Measurements from ENCODE around the gene DENND4A. TPM values are rescaled to one million over a fixed set of nuclear protein-coding genes. Genes with fewer than 3 reads are reported as not detected.
"Not testable (repeated sequence)": the region's sequence is repeated elsewhere in the genome, so short reads cannot be mapped to it uniquely, and the experiment has no call there.

DENND4A gene
- total RNA-seq, 2 experiments from 2014 or later = 39.9 to 41.3 TPM

GRCh38 chr15:65743637-65744252, 48.3 kb downstream of the DENND4A start:
- H3K9me3 Mint-ChIP-seq = no peaks in the 10 kb centered on the region
- H3K27me3 Mint-ChIP-seq = no peaks in the 10 kb centered on the region
- peaks cover 7% of the 10 kb centered on the region for H3K36me3 Mint-ChIP-seq
- ChIA-PET POLR2A (no interaction called here), CTCF (no interaction called here)
- H3K4me1 Mint-ChIP-seq (ENCODE audit: low read depth) = peaks cover 5% of the 10 kb centered on the region
- intact Hi-C loops (cut with micrococcal nuclease) = no loop called here
- no peak overlapping the region for H3K4me3 Mint-ChIP-seq
- no peak for DNase-seq
- no peak overlapping the region for H3K27ac Mint-ChIP-seq

GRCh38 chr15:65740148-65740547, 51.9 kb downstream of the DENND4A start:
- Mint-ChIP-seq H3K4me3 (no peak overlapping the region), H3K9me3 (no peaks in the 10 kb centered on the region), H3K27me3 (no peaks in the 10 kb centered on the region), H3K36me3 (peaks cover 20% of the 10 kb centered on the region), H3K27ac (no peak overlapping the region), H3K4me1 (ENCODE audit: low read depth) (peaks cover 5% of the 10 kb centered on the region)
- ChIA-PET CTCF (interaction anchor here (1.2 kb wide), 1 partner anchor 23 kb away, joined by 3 read pairs; no protein-coding TSS in a partner anchor), POLR2A (no interaction called here)
- intact Hi-C loops (cut with micrococcal nuclease) = no loop called here
- no peak for DNase-seq

- H3K36me3 Mint-ChIP-seq = peaks cover 22% of the 10 kb centered on the region
- H3K27ac Mint-ChIP-seq = no peak overlapping the region
- ChIA-PET POLR2A (no interaction called here), CTCF (interaction anchor here (0.7 to 1.2 kb wide), 2 partner anchors 10 to 24 kb away, joined by 3 read pairs; no protein-coding TSS in a partner anchor)
- DNase-seq = no peak
- H3K4me1 Mint-ChIP-seq (ENCODE audit: low read depth) = no peaks in the 10 kb centered on the region
- H3K9me3 Mint-ChIP-seq = no peaks in the 10 kb centered on the region
- no peaks in the 10 kb centered on the region for H3K27me3 Mint-ChIP-seq
- H3K4me3 Mint-ChIP-seq = no peak overlapping the region
- intact Hi-C loops (cut with micrococcal nuclease) = no loop called here
Observed at GRCh38 chr15:65738649-65739048, 53.4 kb downstream of the DENND4A start.

- H3K9me3 Mint-ChIP-seq; H3K27me3 Mint-ChIP-seq; intact Hi-C loops (cut with micrococcal nuclease); H3K4me1 Mint-ChIP-seq (ENCODE audit: low read depth); H3K4me3 Mint-ChIP-seq; H3K27ac Mint-ChIP-seq; DNase-seq; POLR2A ChIA-PET; CTCF ChIA-PET: not testable (repeated sequence)
- peaks cover 27% of the 10 kb centered on the region for H3K36me3 Mint-ChIP-seq
Observed at GRCh38 chr15:65733599-65733998, 58.5 kb downstream of the DENND4A start.

DNA sequence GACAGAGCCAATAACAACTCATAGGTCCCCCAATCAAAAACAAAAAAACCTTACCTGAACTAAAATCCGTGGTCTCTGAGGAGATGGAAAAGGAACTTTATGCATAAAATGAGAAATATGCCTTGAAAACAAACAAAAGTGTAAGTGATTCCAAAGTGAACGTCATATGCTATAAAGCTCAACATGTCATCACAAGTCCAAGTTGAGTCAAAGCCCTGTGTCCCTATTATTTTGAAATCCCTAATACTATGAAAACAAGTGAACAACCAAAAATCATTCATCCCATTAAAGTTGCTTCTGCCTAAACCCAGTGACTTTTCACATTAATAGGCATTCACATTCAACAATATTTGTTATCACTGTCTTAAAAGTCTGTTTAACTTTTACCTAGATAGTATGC, 59.4 kb downstream of the DENND4A start:
- Mint-ChIP-seq H3K27ac (no peak overlapping the region), H3K27me3 (no peaks in the 10 kb centered on the region), H3K9me3 (no peaks in the 10 kb centered on the region), H3K4me3 (no peak overlapping the region), H3K4me1 (ENCODE audit: low read depth) (no peaks in the 10 kb centered on the region), H3K36me3 (peaks cover 26% of the 10 kb centered on the region)
- ChIA-PET POLR2A (no interaction called here), CTCF (no interaction called here)
- intact Hi-C loops (cut with micrococcal nuclease) = no loop called here
- DNase-seq = no peak

GRCh38 chr15:65731926-65732325, 60.2 kb downstream of the DENND4A start:
- CTCF ChIA-PET = no interaction called here
- H3K27ac Mint-ChIP-seq = no peak overlapping the region
- POLR2A ChIA-PET = no interaction called here

DNA sequence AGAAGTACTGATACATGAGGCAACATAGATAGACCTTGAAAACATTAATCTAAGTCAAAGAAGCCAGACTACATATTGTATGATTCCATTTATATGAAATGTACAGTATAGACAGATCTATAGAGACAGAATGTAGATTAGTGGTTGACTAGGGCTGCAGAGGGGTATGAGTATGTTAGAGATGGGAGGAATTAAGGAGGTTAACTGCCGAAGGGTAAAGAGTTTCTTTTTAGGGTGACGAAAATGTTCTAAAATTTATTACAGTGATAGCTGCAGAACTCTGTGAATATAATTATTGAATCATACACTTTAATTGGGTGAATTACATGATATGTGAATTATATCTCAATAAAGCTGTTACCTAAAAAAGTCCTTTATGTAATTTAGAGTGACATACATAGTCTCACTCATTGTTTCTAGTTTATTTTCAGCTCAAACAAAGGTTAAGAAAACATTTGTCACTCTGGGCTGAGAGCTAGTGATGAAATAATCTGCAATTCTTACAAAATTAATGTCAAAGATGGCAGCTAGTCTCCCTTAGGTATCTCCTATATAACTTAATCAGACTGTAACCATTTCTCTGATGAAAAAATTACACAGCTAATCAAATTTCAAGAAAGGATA, 61.4 kb downstream of the DENND4A start:
- Mint-ChIP-seq H3K4me3 (no peak overlapping the region), H3K4me1 (ENCODE audit: low read depth) (no peaks in the 10 kb centered on the region), H3K27ac (no peak overlapping the region), H3K27me3 (no peaks in the 10 kb centered on the region), H3K36me3 (peaks cover 19% of the 10 kb centered on the region), H3K9me3 (no peaks in the 10 kb centered on the region)
- DNase-seq = no peak
- POLR2A ChIA-PET = no interaction called here
- CTCF ChIA-PET = interaction anchor here (0.8 kb wide), 1 partner anchor 14 kb away, joined by 3 read pairs; no protein-coding TSS in a partner anchor
- intact Hi-C loops (cut with micrococcal nuclease) = no loop called here

More at GRCh38 chr15:65731926-65732325, 60.2 kb downstream of the DENND4A start:
- no peaks in the 10 kb centered on the region for H3K9me3 Mint-ChIP-seq
- no peaks in the 10 kb centered on the region for H3K4me1 Mint-ChIP-seq (ENCODE audit: low read depth)
- H3K4me3 Mint-ChIP-seq = no peak overlapping the region
- no peaks in the 10 kb centered on the region for H3K27me3 Mint-ChIP-seq
- H3K36me3 Mint-ChIP-seq = peaks cover 19% of the 10 kb centered on the region
- intact Hi-C loops (cut with micrococcal nuclease) = no loop called here
- DNase-seq = no peak

- Mint-ChIP-seq H3K27ac (no peak overlapping the region), H3K4me1 (ENCODE audit: low read depth) (no peaks in the 10 kb centered on the region), H3K36me3 (peaks cover 22% of the 10 kb centered on the region), H3K27me3 (no peaks in the 10 kb centered on the region), H3K9me3 (no peaks in the 10 kb centered on the region), H3K4me3 (no peak overlapping the region)
- POLR2A ChIA-PET = no interaction called here
- CTCF ChIA-PET = no interaction called here
- intact Hi-C loops (cut with micrococcal nuclease) = no loop called here
- DNase-seq = no peak
Observed at GRCh38 chr15:65724464-65725215, 67.5 kb downstream of the DENND4A start.

- ChIA-PET CTCF (no interaction called here), POLR2A (no interaction called here)
- Mint-ChIP-seq H3K4me1 (ENCODE audit: low read depth) (no peaks in the 10 kb centered on the region), H3K27me3 (no peaks in the 10 kb centered on the region), H3K27ac (no peak overlapping the region), H3K9me3 (no peaks in the 10 kb centered on the region), H3K4me3 (no peak overlapping the region), H3K36me3 (peaks cover 23% of the 10 kb centered on the region)
- intact Hi-C loops (cut with micrococcal nuclease) = no loop called here
- no peak for DNase-seq
Observed at GRCh38 chr15:65723876-65724275, 68.2 kb downstream of the DENND4A start.

- Mint-ChIP-seq H3K27me3 (no peaks in the 10 kb centered on the region), H3K9me3 (no peaks in the 10 kb centered on the region), H3K4me1 (ENCODE audit: low read depth) (no peaks in the 10 kb centered on the region), H3K27ac (no peak overlapping the region), H3K4me3 (no peak overlapping the region), H3K36me3 (peaks cover 30% of the 10 kb centered on the region)
- intact Hi-C loops (cut with micrococcal nuclease) = no loop called here
- CTCF ChIA-PET = no interaction called here
- POLR2A ChIA-PET = interaction anchor here (0.5 kb wide), 1 partner anchor 167 kb away, joined by 3 read pairs; no protein-coding TSS in a partner anchor
- DNase-seq = no peak
Observed at GRCh38 chr15:65722191-65722590, 69.9 kb downstream of the DENND4A start.

- peaks cover 37% of the 10 kb centered on the region for H3K36me3 Mint-ChIP-seq
- intact Hi-C loops (cut with micrococcal nuclease) = loop anchor here (5.0 kb wide), 1 partner anchor 50 kb away; no protein-coding TSS in a partner anchor
- no peak for DNase-seq
- ChIA-PET POLR2A (no interaction called here), CTCF (interaction anchor here (1.0 kb wide), 1 partner anchor 49 kb away, joined by 3 read pairs; no protein-coding TSS in a partner anchor)
- no peaks in the 10 kb centered on the region for H3K9me3 Mint-ChIP-seq
- H3K4me3 Mint-ChIP-seq = no peak overlapping the region
- peaks cover 12% of the 10 kb centered on the region for H3K4me1 Mint-ChIP-seq (ENCODE audit: low read depth)
- H3K27ac Mint-ChIP-seq = no peak overlapping the region
- no peaks in the 10 kb centered on the region for H3K27me3 Mint-ChIP-seq
Observed at GRCh38 chr15:65712415-65712814, 79.7 kb downstream of the DENND4A start.

DNA sequence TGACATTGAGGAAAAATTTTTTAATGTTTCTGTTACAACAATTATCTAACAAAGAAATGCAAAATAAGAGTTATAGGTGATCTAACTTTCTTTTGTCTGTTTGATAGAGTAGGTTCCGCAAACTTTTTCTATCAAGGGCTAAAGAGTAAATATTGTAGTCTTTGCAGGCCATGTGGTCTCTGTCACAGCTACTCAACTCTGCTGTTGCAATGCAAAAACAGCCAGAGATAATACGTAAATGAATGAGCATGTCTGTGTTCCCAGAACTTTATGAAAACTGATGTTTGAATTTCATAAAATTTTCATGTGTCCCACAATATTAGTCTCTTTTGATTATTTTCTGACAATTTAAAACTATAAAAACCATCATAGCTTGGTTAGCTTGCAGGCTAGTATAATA, 97.0 kb downstream of the DENND4A start:
- ChIA-PET CTCF (no interaction called here), POLR2A (no interaction called here)
- no peaks in the 10 kb centered on the region for H3K27me3 Mint-ChIP-seq
- no peak overlapping the region for H3K4me3 Mint-ChIP-seq
- DNase-seq = no peak
- H3K9me3 Mint-ChIP-seq = no peaks in the 10 kb centered on the region
- H3K36me3 Mint-ChIP-seq = peaks cover 37% of the 10 kb centered on the region
- intact Hi-C loops (cut with micrococcal nuclease) = no loop called here
- H3K27ac Mint-ChIP-seq = no peak overlapping the region
- H3K4me1 Mint-ChIP-seq (ENCODE audit: low read depth) = no peaks in the 10 kb centered on the region

Data from activated CD4-positive, alpha-beta memory T cell treated with anti-CD3 and anti-CD28 coated beads for 36 hours (primary cell).